Pancreas (tissue), 10 donors: ENCODE results near the gene PMP22. TPM values are rescaled to one million over a fixed set of nuclear protein-coding genes. Genes with fewer than 3 reads are reported as not detected.
"Not testable (repeated sequence)": the region's sequence is repeated elsewhere in the genome, so short reads cannot be mapped to it uniquely, and the experiment has no call there.

ENCODE experiments used
- ATAC-seq, 4 donors: fragments of 200-7000 bp; cut with Tn5 transposase; one replicate each; pipeline versions ENCODE4 v1.8.0 to v1.9.1; 2020; ENCODE audit warnings: mild to moderate bottlenecking in 4 of 4, moderate library complexity in 4 of 4
- DNase-seq, 6 donors: peaks; one replicate each; pipeline ENCODE4 v3.0.0-alpha.2; 2020
- FAIRE-seq: peaks from 2 replicates; lab custom pipeline; 2012; peaks lifted over from hg19 to GRCh38; lab: Jason Lieb, UNC
- H3K27ac ChIP-seq, 4 donors: fragments of 200-600 bp; sonication (generic); 1 replicate in 3 of 4; 2 replicates in 1 of 4; pipeline versions ENCODE4 v1.5.0 to v1.8.0; 2020
- H3K27me3 ChIP-seq, 4 donors: fragments of 200-600 bp; one replicate each; pipeline ENCODE4 v1.8.0; 2021
- H3K36me3 ChIP-seq, 3 donors: fragments of 200-600 bp; sonication (generic) in 1 of 3; one replicate each; pipeline versions ENCODE4 v1.5.0 to v1.8.0; 2020 to 2021
- H3K4me1 ChIP-seq, 3 donors: fragments of 200-600 bp; one replicate each; pipeline ENCODE4 v1.8.0; 2021
- H3K4me3 ChIP-seq, 4 donors: fragments of 200-600 bp; sonication (generic) in 2 of 4; one replicate each; pipeline versions ENCODE4 v1.5.0 to v1.8.0; 2020 to 2021
- H3K9me3 ChIP-seq, 4 donors: fragments of 200-600 bp; one replicate each; pipeline ENCODE4 v1.8.0; 2021
- CTCF ChIP-seq, 4 donors: fragments of 200-600 bp; sonication (generic) in 3 of 4; IDR thresholded peaks; one replicate each; pipeline versions ENCODE4 v1.5.0 to v1.8.0; 2021; ENCODE audit warnings: antibody characterized with exemption in 4 of 4
- whole genome bisulfite sequencing, 2 donors: extraction: QIAGEN DNeasy Blood & Tissue Kit; methylation state at CpG; one replicate each; pipeline ENCODE4 v1.1.7; 2013; 5-methylcytosine and 5-hydroxymethylcytosine counted together
- intact Hi-C, 3 donors: fragments of 100-400 bp; cut with DNase I; formaldehyde crosslinking; loops; one replicate each; pipeline versions ENCODE4 v1.11.1 to v1.14.2; 2022
- polyA plus RNA-seq, 2 donors: library from polyadenylated mRNA; stranded (reverse); fragments of 200-250 nt; gene quantifications; one replicate each; pipeline ENCODE4 v1.2.3, GENCODE V29; 2013
- total RNA-seq, 6 donors: library from RNA; stranded (reverse); fragmentation: NEBNext Ultra II Directional in 4 of 6; extraction: Animal tissue kit (Norgen Biotek cat#: 25700) in 4 of 6; gene quantifications; one replicate each; pipeline versions ENCODE4 v1.2.1 to v1.2.4, GENCODE V29; 2021 to 2023
- donor health status: healthy with polysubstance abuse.
- donor health status: DM: no; HTN: no; CAD: no; lungs with moderate emphysema.
- donor health status: DM: no; HTN: no; CAD: no.
- donor health status: control.
- donor health status: control.
- donor health status: Bipolar disorder and iron deficiency.
- donor health status: DM: yes; HTN: yes; CAD: no.
- donor health status: DM: no; HTN: no; CAD: no.
- donor health status: DM: no; HTN: no; CAD: no.
- donor health status: DM: yes; HTN: yes; CAD: no.

The PMP22 gene
- total and polyA plus RNA-seq, 8 donors, result 5.8 to 24.8 (median 10.4) TPM

GRCh38 chr17:15216481-15216880 is 48.6 kb downstream of the PMP22 start:
- ATAC-seq (no peak), DNase-seq (no peak), FAIRE-seq (no peak)
- Histone ChIP-seq H3K4me1 (no peaks in the 10 kb centered on the region), H3K27me3 (no peaks in the 10 kb centered on the region), H3K9me3 (no peaks in the 10 kb centered on the region), H3K27ac (no peak overlapping the region), H3K4me3 (no peak overlapping the region), H3K36me3 (no peaks in the 10 kb centered on the region)
- no peak for TF ChIP-seq CTCF (IDR thresholded peaks at IDR 0.05)
- WGBS, 2 donors, result 73 to 87% methylated on average over 2 of the region's 2 CpGs
- intact Hi-C loops, result no loop called here

- FAIRE-seq, result no peak
- peak in 1 of 4 donors; percentile 16 for TF ChIP-seq CTCF (IDR thresholded peaks at IDR 0.05)
- no peak for ATAC-seq
- 62 to 69% methylated on average over 5 of the region's 5 CpGs for WGBS, 2 donors
- no peak overlapping the region for H3K4me3 ChIP-seq
- no peaks in the 10 kb centered on the region for H3K36me3 ChIP-seq
- intact Hi-C loops, result no loop called here
- H3K9me3 ChIP-seq, result no peaks in the 10 kb centered on the region
- DNase-seq, result no peak
- no peaks in the 10 kb centered on the region for H3K4me1 ChIP-seq
- no peaks in the 10 kb centered on the region for H3K27me3 ChIP-seq
- no peak overlapping the region for H3K27ac ChIP-seq
Measured at GRCh38 chr17:15213381-15214087, 51.6 kb downstream of the PMP22 start.

- DNase-seq (no peak), ATAC-seq (no peak), FAIRE-seq (no peak)
- intact Hi-C loops, result no loop called here
- no peak overlapping the region for H3K27ac ChIP-seq
- H3K4me3 ChIP-seq, result no peak overlapping the region
- no peaks in the 10 kb centered on the region for H3K4me1 ChIP-seq
- no peaks in the 10 kb centered on the region for H3K9me3 ChIP-seq
- H3K27me3 ChIP-seq, result no peaks in the 10 kb centered on the region
- no peaks in the 10 kb centered on the region for H3K36me3 ChIP-seq
- no peak for TF ChIP-seq CTCF (IDR thresholded peaks at IDR 0.05)
- WGBS, 2 donors, result 61 to 67% methylated on average over 1 of the region's 1 CpG
Measured at GRCh38 chr17:15210247-15210646, 54.9 kb downstream of the PMP22 start.

GRCh38 chr17:15203062-15203461 is 62.1 kb downstream of the PMP22 start:
- FAIRE-seq, result not testable (repeated sequence)

GRCh38 chr17:15200574-15200973 is 64.6 kb downstream of the PMP22 start:
- 69 to 91% methylated on average over 2 of the region's 2 CpGs for WGBS, 2 donors
- not testable (repeated sequence) for FAIRE-seq

More at GRCh38 chr17:15203062-15203461, 62.1 kb downstream of the PMP22 start:
- 85 to 94% methylated on average over 2 of the region's 2 CpGs for WGBS, 2 donors
- H3K4me1 ChIP-seq, H3K27me3 ChIP-seq, DNase-seq, H3K9me3 ChIP-seq, H3K36me3 ChIP-seq, H3K4me3 ChIP-seq, H3K27ac ChIP-seq, intact Hi-C loops, ATAC-seq: not testable (repeated sequence)

GRCh38 chr17:15197229-15197628 is 67.9 kb downstream of the PMP22 start:
- H3K27me3 ChIP-seq, result no peaks in the 10 kb centered on the region
- no peak overlapping the region for H3K27ac ChIP-seq
- H3K4me1 ChIP-seq, result no peaks in the 10 kb centered on the region
- DNase-seq, result no peak
- FAIRE-seq, result no peak
- intact Hi-C loops, result no loop called here
- H3K36me3 ChIP-seq, result no peaks in the 10 kb centered on the region
- ATAC-seq, result no peak
- H3K4me3 ChIP-seq, result no peak overlapping the region
- H3K9me3 ChIP-seq, result no peaks in the 10 kb centered on the region
- 69 to 73% methylated on average over 3 of the region's 3 CpGs for WGBS, 2 donors
- no peak for TF ChIP-seq CTCF (IDR thresholded peaks at IDR 0.05)

More at GRCh38 chr17:15200574-15200973, 64.6 kb downstream of the PMP22 start:
- H3K9me3 ChIP-seq, H3K36me3 ChIP-seq, ATAC-seq, intact Hi-C loops, H3K4me1 ChIP-seq, H3K27ac ChIP-seq, H3K27me3 ChIP-seq, DNase-seq, H3K4me3 ChIP-seq: not testable (repeated sequence)
